GM12874 (cell line): Measurements from ENCODE around the gene TSPYL2.

Experiments
- CTCF ChIP-seq: IDR thresholded peaks from 2 replicates; pipeline ENCODE4 v1.5.1; 2011; ENCODE audit warnings: low read depth, mild to moderate bottlenecking, control low read depth, low read length, moderate library complexity; ENCODE audit not compliant: insufficient read depth

The TSPYL2 gene

DNA sequence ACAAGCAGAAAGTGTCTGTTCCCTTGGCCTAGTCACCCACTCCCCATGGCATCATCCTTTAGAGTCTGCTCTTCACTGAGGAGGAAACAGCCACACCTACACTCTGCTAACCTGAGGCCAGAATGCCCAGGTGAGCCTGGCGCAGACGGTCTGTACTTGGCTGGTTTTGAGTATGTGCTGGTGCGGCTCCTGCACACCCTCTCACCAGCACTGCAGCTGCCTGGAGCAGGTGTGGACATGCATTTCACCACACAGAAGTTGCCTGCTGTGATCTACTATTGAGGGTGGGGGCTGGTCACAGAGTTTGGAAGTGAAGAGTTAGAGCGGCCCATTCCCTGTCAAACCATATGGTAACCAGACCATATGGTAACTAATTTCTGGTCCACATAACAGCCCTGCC is 51.2 kb downstream of the TSPYL2 start:
- no peak for TF ChIP-seq CTCF

GRCh38 chrX:53135581-53135980 is 53.4 kb downstream of the TSPYL2 start:
- TF ChIP-seq CTCF, result no peak
